Lung (tissue), 12 donors: ENCODE measurements around the gene LRP1. TPM values are rescaled to one million over a fixed set of nuclear protein-coding genes. Genes with fewer than 3 reads are reported as not detected.

Experiments used
- ATAC-seq: fragments of 200-7000 bp; cut with Tn5 transposase; one replicate; pipeline ENCODE4 v1.9.1; 2020; ENCODE audit warnings: moderate number of reproducible peaks; ENCODE audit not compliant: insufficient read depth, low FRiP score
- DNase-seq, 3 donors: peaks; one replicate each; pipeline ENCODE4 v3.0.0-alpha.2; 2013 to 2017
- H3K27ac ChIP-seq, 2 donors: one replicate each; pipeline ENCODE4 v1.5.1; 2013; ENCODE audit warnings: mild to moderate bottlenecking in 2 of 2, moderate library complexity in 2 of 2, control low read depth in 1 of 2, inconsistent platforms in 1 of 2, low read depth in 1 of 2, low read length in 1 of 2
- H3K27me3 ChIP-seq, 3 donors: one replicate each; pipeline ENCODE4 v1.5.1; 2013; ENCODE audit warnings: low read length in 2 of 3; ENCODE audit not compliant: control insufficient read depth in 3 of 3, insufficient read depth in 3 of 3
- H3K36me3 ChIP-seq, 4 donors: one replicate each; pipeline ENCODE4 v1.5.1; 2013; ENCODE audit warnings: low read length in 4 of 4, mild to moderate bottlenecking in 1 of 4, moderate library complexity in 1 of 4; ENCODE audit not compliant: control insufficient read depth in 4 of 4, insufficient read depth in 4 of 4
- H3K4me1 ChIP-seq, 5 donors: one replicate each; pipeline ENCODE4 v1.5.1; 2013; ENCODE audit warnings: low read length in 5 of 5, mild to moderate bottlenecking in 2 of 5, moderate library complexity in 1 of 5; ENCODE audit not compliant: control insufficient read depth in 5 of 5, insufficient read depth in 5 of 5
- H3K4me3 ChIP-seq: one replicate; pipeline ENCODE4 v1.5.1; 2013; ENCODE audit warnings: mild to moderate bottlenecking, control low read depth, moderate library complexity
- H3K9ac ChIP-seq, 2 donors: one replicate each; pipeline ENCODE4 v1.5.1; 2013; ENCODE audit warnings: low read length in 2 of 2, control low read depth in 1 of 2; ENCODE audit not compliant: insufficient read depth in 1 of 2
- H3K9me3 ChIP-seq, 4 donors: one replicate each; pipeline ENCODE4 v1.5.1; 2013; ENCODE audit warnings: low read length in 3 of 4, mild to moderate bottlenecking in 1 of 4, moderate library complexity in 1 of 4; ENCODE audit not compliant: control insufficient read depth in 4 of 4, insufficient read depth in 3 of 4
- CTCF ChIP-seq: IDR thresholded peaks from 2 replicates; pipeline ENCODE4 v1.5.1; 2012; ENCODE audit warnings: mild to moderate bottlenecking; ENCODE audit errors: control extremely low read depth, extremely low read depth
- WGBS, 2 donors: extraction: QIAGEN DNeasy Blood & Tissue Kit; methylation state at CpG; one replicate each; pipeline ENCODE4 v1.1.7; 2013; 5-methylcytosine and 5-hydroxymethylcytosine counted together
- polyA plus RNA-seq, 2 donors: library from polyadenylated mRNA; stranded (reverse); fragments of 200-250 nt; gene quantifications; one replicate each; pipeline ENCODE4 v1.2.1, GENCODE V29; 2013
- total RNA-seq, 2 donors: library from RNA; depleted of rRNA in 1 of 2; stranded (reverse); fragments of >200 nt in 1 of 2; gene quantifications; one replicate each; pipeline ENCODE4 v1.2.1, GENCODE V29; 2014 to 2021
- donor health status: control.
- donor health status: control.
- donor health status: Bipolar disorder and iron deficiency.
- donor health status: healthy.
- donor health status: DM: yes; HTN: yes; CAD: no.

The LRP1 gene
- total and polyA plus RNA-seq, 4 donors = 52.6 to 338 (median 122) TPM

DNA sequence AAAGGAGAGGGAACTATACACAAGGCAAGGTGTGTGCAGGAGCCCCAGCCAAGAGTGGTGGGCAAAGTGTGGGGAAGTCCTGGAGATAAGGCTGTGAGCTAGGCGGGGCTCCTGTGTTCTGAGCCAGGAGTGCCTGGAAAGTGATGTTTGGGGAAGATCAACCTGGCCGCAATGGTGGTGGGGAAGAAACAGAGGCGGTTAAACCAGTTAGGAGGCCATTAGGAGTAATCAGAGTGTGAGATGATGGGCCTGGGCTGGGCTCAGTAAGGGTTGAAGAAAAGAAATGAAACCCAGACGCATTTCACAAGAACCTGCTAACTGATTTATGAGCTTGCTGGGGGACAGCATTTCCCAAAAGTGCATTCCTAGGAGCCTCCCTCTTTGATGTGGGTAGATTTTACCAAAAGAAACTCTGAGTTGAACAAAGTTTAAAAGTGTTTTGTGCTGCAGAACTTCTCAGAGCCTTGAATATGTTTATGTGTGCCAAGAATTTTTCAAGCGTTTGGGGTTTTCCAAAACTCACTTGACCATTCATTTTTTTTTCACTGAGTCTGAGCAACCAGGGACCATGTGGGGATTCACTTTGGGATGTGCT is 53.4 kb downstream of the LRP1 start:
- Histone ChIP-seq H3K9me3 (no peaks in the 10 kb centered on the region), H3K27ac (no peak overlapping the region), H3K9ac (no peak overlapping the region), H3K4me3 (no peak overlapping the region), H3K36me3 (peaks cover 0 to 60% (median 58%) of the 10 kb centered on the region in 4 donors), H3K4me1 (peaks cover 0 to 5% (median 0%) of the 10 kb centered on the region in 5 donors), H3K27me3 (no peaks in the 10 kb centered on the region)
- TF ChIP-seq CTCF = no peak
- WGBS, 2 donors = 62 to 79% methylated on average over 5 of the region's 5 CpGs
- peak in 1 of 3 donors; percentile 42 for DNase-seq
- no peak for ATAC-seq

DNA sequence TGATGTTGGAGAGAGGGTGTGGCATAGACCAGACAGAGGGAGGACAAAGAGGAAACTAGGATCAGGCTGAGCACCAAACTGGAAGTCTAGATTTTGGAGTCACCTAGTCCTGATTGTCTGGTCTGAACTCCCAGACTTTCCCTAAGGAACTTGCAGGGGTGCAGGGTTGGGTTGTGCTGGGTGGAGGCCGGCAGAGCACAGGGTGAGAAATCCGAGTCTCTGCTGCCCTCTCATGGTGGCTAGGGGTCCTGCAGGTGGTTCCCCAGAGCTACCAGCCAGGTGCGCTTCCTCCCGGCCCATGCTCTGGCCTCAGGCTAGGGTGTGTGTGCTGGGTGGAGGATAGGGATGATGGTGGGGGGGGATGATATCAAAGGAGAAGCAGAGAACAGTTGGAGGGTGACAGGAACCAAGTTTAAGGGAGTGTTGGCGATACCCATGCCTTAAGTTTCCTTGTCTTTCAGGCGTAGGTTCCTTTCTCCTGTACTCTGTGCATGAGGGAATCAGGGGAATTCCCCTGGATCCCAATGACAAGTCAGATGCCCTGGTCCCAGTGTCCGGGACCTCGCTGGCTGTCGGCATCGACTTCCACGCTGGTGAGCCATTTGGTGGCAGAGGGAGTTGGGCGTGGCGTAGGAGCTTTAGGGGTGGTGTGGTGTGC is 54.8 kb downstream of the LRP1 start:
- ATAC-seq = peak; percentile 85
- Histone ChIP-seq H3K27ac (no peak overlapping the region), H3K4me1 (peaks cover 0 to 5% (median 0%) of the 10 kb centered on the region in 5 donors), H3K9ac (no peak overlapping the region), H3K4me3 (no peak overlapping the region), H3K9me3 (no peaks in the 10 kb centered on the region), H3K36me3 (peaks cover 0 to 67% (median 59%) of the 10 kb centered on the region in 4 donors), H3K27me3 (no peaks in the 10 kb centered on the region)
- WGBS, 2 donors = 60 to 65% methylated on average over 13 of the region's 13 CpGs
- DNase-seq = peak; percentile 75 to 80 (median 77)
- TF ChIP-seq CTCF = peak; percentile 80

GRCh38 chr12:57183939-57184725 is 55.8 kb downstream of the LRP1 start:
- no peaks in the 10 kb centered on the region for H3K27me3 ChIP-seq
- no peaks in the 10 kb centered on the region for H3K9me3 ChIP-seq
- H3K4me1 ChIP-seq = peaks cover 0 to 5% (median 0%) of the 10 kb centered on the region in 5 donors
- DNase-seq = no peak
- 95 to 96% methylated on average over 22 of the region's 22 CpGs for WGBS, 2 donors
- ATAC-seq = no peak
- peaks cover 0 to 69% (median 61%) of the 10 kb centered on the region in 4 donors for H3K36me3 ChIP-seq
- H3K9ac ChIP-seq = no peak overlapping the region
- no peak overlapping the region for H3K27ac ChIP-seq
- H3K4me3 ChIP-seq = no peak overlapping the region
- no peak for TF ChIP-seq CTCF
